CD4-positive, alpha-beta T cell (primary cell): ENCODE data around the gene RAB25. TPM values are rescaled to one million over a fixed set of nuclear protein-coding genes. Genes with fewer than 3 reads are reported as not detected.

ENCODE experiments used
- ATAC-seq: fragments of 200-7000 bp; cut with Tn5 transposase; one replicate; pipeline ENCODE4 v1.10.0; 2022; ENCODE audit warnings: mild to moderate bottlenecking; ENCODE audit not compliant: poor library complexity
- CTCF ChIA-PET: fragments of 350-600 bp; sonication (Branson Sonifier 250); formaldehyde crosslinking; loops from one replicate; lab custom pipeline; 2021; ENCODE audit warnings: antibody characterized with exemption, inconsistent platforms; lab: Charles Lee
- POLR2A ChIA-PET: fragments of 350-600 bp; sonication (Branson Sonifier 250); formaldehyde crosslinking; loops from one replicate; lab custom pipeline; 2021; ENCODE audit warnings: antibody characterized with exemption, inconsistent platforms; lab: Charles Lee
- DNase-seq, 14 experiments: peaks; one replicate each; pipeline ENCODE4 v3.0.0-alpha.2; 2013 to 2020; ENCODE audit warnings: mixed read lengths in 2 of 14
- H3K27ac ChIP-seq, 2 donors: one replicate each; pipeline versions ENCODE4 v1.5.1 to v1.7.0; 2013; ENCODE audit warnings: low read length in 2 of 2, low read depth in 1 of 2, mild to moderate bottlenecking in 1 of 2
- H3K27me3 ChIP-seq, 2 experiments: 1 replicate in 1 of 2; 2 replicates in 1 of 2; pipeline versions ENCODE4 v1.6.1 to v1.7.0; 2013; ENCODE audit warnings: low read length in 2 of 2, control low read depth in 1 of 2, mild to moderate bottlenecking in 1 of 2, moderate library complexity in 1 of 2; ENCODE audit not compliant: insufficient read depth in 2 of 2, control insufficient read depth in 1 of 2
- H3K36me3 ChIP-seq: one replicate; pipeline ENCODE4 v1.6.1; 2013; ENCODE audit warnings: low read length, control low read depth; ENCODE audit not compliant: insufficient read depth
- H3K4me1 ChIP-seq: one replicate; pipeline ENCODE4 v1.6.1; 2013; ENCODE audit warnings: low read length, control low read depth; ENCODE audit not compliant: insufficient read depth
- H3K4me3 ChIP-seq: one replicate; pipeline ENCODE4 v1.5.1; 2013; ENCODE audit warnings: mild to moderate bottlenecking, low read length, moderate library complexity
- H3K9me3 ChIP-seq, 2 experiments: 1 replicate in 1 of 2; 2 replicates in 1 of 2; pipeline versions ENCODE4 v1.6.1 to v1.7.0; 2013; ENCODE audit warnings: low read length in 2 of 2, mild to moderate bottlenecking in 2 of 2, control low read depth in 1 of 2, moderate library complexity in 1 of 2; ENCODE audit not compliant: control insufficient read depth in 1 of 2, insufficient read depth in 1 of 2
- H3K27ac Mint-ChIP-seq: one replicate; pipeline ENCODE4 v1.8.0; 2020; ENCODE audit warnings: mixed read lengths
- H3K27me3 Mint-ChIP-seq: one replicate; pipeline ENCODE4 v1.8.0; 2021; ENCODE audit warnings: mixed read lengths
- H3K36me3 Mint-ChIP-seq: one replicate; pipeline ENCODE4 v1.8.0; 2021; ENCODE audit warnings: low read depth, mixed read lengths
- H3K4me1 Mint-ChIP-seq: one replicate; pipeline ENCODE4 v1.8.0; 2021; ENCODE audit warnings: low read depth, mixed read lengths
- H3K4me3 Mint-ChIP-seq: one replicate; pipeline ENCODE4 v1.8.0; 2020; ENCODE audit warnings: mild to moderate bottlenecking, mixed read lengths
- H3K9me3 Mint-ChIP-seq: one replicate; pipeline ENCODE4 v1.8.0; 2020; ENCODE audit warnings: mixed read lengths
- CTCF ChIP-seq: fragments of 200-600 bp; IDR thresholded peaks from one replicate; pipeline ENCODE4 v1.8.0; 2022; ENCODE audit warnings: antibody characterized with exemption, mild to moderate bottlenecking
- intact Hi-C, 2 experiments: fragments of 100-400 bp; cut with DNase I in 1 of 2; cut with micrococcal nuclease in 1 of 2; formaldehyde crosslinking; loops; one replicate each; pipeline versions ENCODE4 v1.15.1 to v1.9.0; 2023 to 2025; cut with DNase I, micrococcal nuclease
- total RNA-seq, 174 experiments: library from RNA in 2 of 174; stranded (reverse) in 2 of 174; gene quantifications; one replicate each; pipeline ENCODE4 v1.2.3 and lab custom pipeline; 2021 to 2026

The RAB25 gene
- total RNA-seq, 2 experiments from 2014 or later = 0.58 to 1.3 TPM

- Mint-ChIP-seq H3K27ac (no peak overlapping the region), H3K36me3 (no peaks in the 10 kb centered on the region), H3K4me3 (no peak overlapping the region), H3K9me3 (no peaks in the 10 kb centered on the region), H3K27me3 (no peaks in the 10 kb centered on the region), H3K4me1 (no peaks in the 10 kb centered on the region)
- intact Hi-C loops = no loop called here
- no peak for DNase-seq
- Histone ChIP-seq H3K27me3 (no peaks in the 10 kb centered on the region), H3K36me3 (no peaks in the 10 kb centered on the region), H3K27ac (no peak overlapping the region), H3K4me1 (no peaks in the 10 kb centered on the region), H3K4me3 (no peak overlapping the region), H3K9me3 (no peaks in the 10 kb centered on the region)
- TF ChIP-seq CTCF = no peak
- POLR2A ChIA-PET = no interaction called here
- CTCF ChIA-PET = no interaction called here
- ATAC-seq = no peak
These were observed 12.8 kb downstream of the RAB25 start for GRCh38 chr1:156073740-156074139.

DNA sequence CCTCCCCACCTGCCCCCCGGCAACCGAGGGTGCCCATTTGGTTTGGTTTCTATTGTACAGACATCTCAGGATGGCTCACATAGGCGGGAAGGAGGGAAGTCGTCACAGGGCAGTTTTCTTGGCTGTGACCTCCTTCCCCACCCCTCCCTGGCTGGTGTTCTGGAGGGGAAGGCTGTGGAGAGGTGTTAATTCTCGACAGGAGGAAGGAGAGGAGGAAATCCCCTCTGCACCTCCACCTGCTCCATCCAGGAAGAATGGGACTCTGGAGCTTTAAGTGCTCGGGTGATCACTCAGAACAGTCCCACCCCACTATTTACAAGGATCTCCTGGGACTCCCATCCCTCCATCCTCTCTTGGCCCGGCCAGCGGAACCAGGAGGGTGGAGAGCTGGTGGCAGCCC, 13.7 kb downstream of the RAB25 start:
- Mint-ChIP-seq H3K27ac (no peak overlapping the region), H3K4me1 (no peaks in the 10 kb centered on the region), H3K27me3 (peaks cover 1% of the 10 kb centered on the region), H3K36me3 (no peaks in the 10 kb centered on the region), H3K4me3 (no peak overlapping the region), H3K9me3 (no peaks in the 10 kb centered on the region)
- no peak overlapping the region for H3K4me3 ChIP-seq
- no peaks in the 10 kb centered on the region for H3K27me3 ChIP-seq
- H3K27ac ChIP-seq = no peak overlapping the region
- no peak for ATAC-seq
- POLR2A ChIA-PET = no interaction called here
- no peaks in the 10 kb centered on the region for H3K4me1 ChIP-seq
- intact Hi-C loops = no loop called here
- CTCF ChIA-PET = no interaction called here
- DNase-seq = no peak
- H3K36me3 ChIP-seq = no peaks in the 10 kb centered on the region
- no peaks in the 10 kb centered on the region for H3K9me3 ChIP-seq
- TF ChIP-seq CTCF = no peak

- no peak overlapping the region for H3K27ac ChIP-seq
- no peak overlapping the region for H3K4me3 ChIP-seq
- POLR2A ChIA-PET = no interaction called here
- intact Hi-C loops = no loop called here
- no peaks in the 10 kb centered on the region for H3K36me3 ChIP-seq
- H3K4me1 ChIP-seq = no peaks in the 10 kb centered on the region
- Mint-ChIP-seq H3K27me3 (peaks cover 4% of the 10 kb centered on the region), H3K27ac (no peak overlapping the region), H3K4me3 (no peak overlapping the region), H3K4me1 (no peaks in the 10 kb centered on the region), H3K36me3 (no peaks in the 10 kb centered on the region), H3K9me3 (no peaks in the 10 kb centered on the region)
- CTCF ChIA-PET = no interaction called here
- no peak for TF ChIP-seq CTCF
- DNase-seq (no peak), ATAC-seq (no peak)
- H3K9me3 ChIP-seq = no peaks in the 10 kb centered on the region
- no peaks in the 10 kb centered on the region for H3K27me3 ChIP-seq
These were observed 14.2 kb downstream of the RAB25 start for GRCh38 chr1:156075162-156075561.
